ENCODE results near the gene ARHGAP40.

- TF ChIP-seq, protein P1, sequence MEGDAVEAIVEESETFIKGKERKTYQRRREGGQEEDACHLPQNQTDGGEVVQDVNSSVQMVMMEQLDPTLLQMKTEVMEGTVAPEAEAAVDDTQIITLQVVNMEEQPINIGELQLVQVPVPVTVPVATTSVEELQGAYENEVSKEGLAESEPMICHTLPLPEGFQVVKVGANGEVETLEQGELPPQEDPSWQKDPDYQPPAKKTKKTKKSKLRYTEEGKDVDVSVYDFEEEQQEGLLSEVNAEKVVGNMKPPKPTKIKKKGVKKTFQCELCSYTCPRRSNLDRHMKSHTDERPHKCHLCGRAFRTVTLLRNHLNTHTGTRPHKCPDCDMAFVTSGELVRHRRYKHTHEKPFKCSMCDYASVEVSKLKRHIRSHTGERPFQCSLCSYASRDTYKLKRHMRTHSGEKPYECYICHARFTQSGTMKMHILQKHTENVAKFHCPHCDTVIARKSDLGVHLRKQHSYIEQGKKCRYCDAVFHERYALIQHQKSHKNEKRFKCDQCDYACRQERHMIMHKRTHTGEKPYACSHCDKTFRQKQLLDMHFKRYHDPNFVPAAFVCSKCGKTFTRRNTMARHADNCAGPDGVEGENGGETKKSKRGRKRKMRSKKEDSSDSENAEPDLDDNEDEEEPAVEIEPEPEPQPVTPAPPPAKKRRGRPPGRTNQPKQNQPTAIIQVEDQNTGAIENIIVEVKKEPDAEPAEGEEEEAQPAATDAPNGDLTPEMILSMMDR (IDR thresholded peaks at IDR 0.05), result no peak
- no peak for TF ChIP-seq POLR2A (IDR thresholded peaks at IDR 0.05)
Measured at GRCh38 chr20:38609815-38610214, 8.2 kb downstream of the ARHGAP40 start.

Data from uterus (tissue), 2 donors.